ENCODE data around the gene TMEM35B. TPM values are rescaled to one million over a fixed set of nuclear protein-coding genes. Genes with fewer than 3 reads are reported as not detected.

Gene TMEM35B
- 10 to 100 TPM; 14.3 to 20.3 TPM for total RNA-seq

DNA sequence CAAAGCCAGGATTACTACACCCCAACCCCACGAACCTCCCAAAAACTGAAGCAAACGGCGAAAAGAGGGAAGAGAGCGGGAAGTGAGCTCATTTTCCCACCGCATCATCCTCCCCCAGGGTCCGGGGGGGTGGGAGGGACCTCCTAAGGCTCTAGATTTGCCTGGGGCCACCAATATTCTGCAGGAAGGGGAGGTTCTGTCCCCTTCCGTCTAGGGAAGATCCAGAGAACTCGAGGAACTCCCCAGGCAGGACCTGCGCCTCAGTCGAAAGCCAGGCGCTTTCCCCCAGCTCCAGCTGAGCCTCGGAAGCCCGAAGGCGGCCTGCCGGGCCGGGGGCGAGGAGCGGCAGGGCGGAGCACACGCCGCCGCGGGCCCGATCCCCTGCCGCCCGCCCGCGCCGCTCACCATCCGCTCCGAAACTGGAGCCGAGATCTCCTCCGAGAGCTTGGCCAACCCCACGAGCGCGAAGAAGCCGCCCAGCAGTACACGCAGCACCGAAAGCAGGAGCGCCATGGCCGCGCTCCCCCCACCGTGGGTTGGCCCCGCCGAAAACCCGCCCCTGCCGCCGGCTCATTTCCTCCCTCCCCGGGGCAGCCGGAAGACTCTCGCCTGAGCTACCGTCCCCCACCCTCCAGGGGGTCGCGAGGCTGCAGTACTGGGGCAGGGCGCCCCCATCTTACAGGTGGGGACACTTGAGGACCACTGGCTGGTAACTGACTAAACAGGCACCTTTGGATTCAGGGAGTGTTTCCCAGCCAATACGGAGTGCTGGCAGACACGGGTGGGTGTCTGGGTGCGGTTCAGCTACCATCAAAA, at the start of gene TMEM35B:
Gene TMEM35B, minus strand, starts transcription at position 555 of the 816 bp plus-strand sequence. Its CDS starts 42 bp downstream, at position 513.
- peaks cover 20 to 31% of the 10 kb centered on the region in 2 donors for H3K4me1 Mint-ChIP-seq (ENCODE audit: low read depth in 2 of 2)
- H3K27ac Mint-ChIP-seq: peak within 1 kb of the TSS; percentile 88 to 96
- no peaks in the 10 kb centered on the region for H3K9me3 Mint-ChIP-seq
- no peaks in the 10 kb centered on the region for H3K27me3 Mint-ChIP-seq
- DNase-seq (ENCODE audit: low spot score) (peak; percentile 89), ATAC-seq (peak; percentile 96)
- no peaks in the 10 kb centered on the region for H3K36me3 Mint-ChIP-seq
- H3K4me3 Mint-ChIP-seq: peak within 1 kb of the TSS; percentile 96

DNA sequence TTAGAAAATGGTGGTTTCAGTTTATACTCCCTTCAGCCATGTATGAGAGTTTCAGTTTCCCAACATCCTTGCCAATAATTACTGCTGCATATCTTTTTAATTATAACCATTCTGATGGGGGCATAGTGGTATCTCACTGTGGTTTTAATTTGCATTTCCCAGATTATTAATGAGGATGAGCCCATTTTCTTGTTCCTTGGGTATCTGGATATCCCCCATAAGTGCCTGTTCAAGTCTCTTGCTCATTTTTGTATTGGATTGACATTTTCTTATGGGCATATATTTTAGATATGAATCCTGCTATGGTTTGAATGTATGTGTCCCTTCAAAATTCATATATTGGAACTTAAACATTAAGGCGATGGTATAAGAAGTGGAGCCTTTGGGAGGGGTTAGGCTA, 48.2 kb upstream of the TMEM35B start:
- ATAC-seq: no peak
- Mint-ChIP-seq H3K27me3 (no peaks in the 10 kb centered on the region), H3K27ac (no peak overlapping the region), H3K4me3 (no peak overlapping the region), H3K36me3 (peaks cover 9% of the 10 kb centered on the region), H3K4me1 (ENCODE audit: low read depth in 2 of 2) (peaks cover 9 to 14% of the 10 kb centered on the region in 2 donors), H3K9me3 (no peaks in the 10 kb centered on the region)
- DNase-seq (ENCODE audit: low spot score): no peak

DNA sequence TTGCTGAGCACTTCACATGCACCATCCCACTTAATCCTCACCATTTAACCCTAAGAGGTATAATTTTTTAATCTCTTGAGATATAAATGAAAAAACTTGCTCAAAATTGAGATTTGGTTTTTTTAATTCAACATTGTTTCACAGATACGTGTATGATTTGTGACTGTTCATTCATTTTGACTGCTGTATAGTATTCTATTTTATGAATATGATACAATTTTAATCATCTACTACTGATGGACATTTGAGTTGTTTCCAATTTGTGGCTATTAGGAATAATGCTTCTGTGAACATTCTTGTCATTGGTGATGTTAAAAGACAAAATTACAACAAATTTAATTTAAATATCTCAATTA, 47.2 kb upstream of the TMEM35B start:
- no peaks in the 10 kb centered on the region for H3K9me3 Mint-ChIP-seq
- ATAC-seq (no peak), DNase-seq (ENCODE audit: low spot score) (no peak)
- H3K27ac Mint-ChIP-seq: no peak overlapping the region
- H3K4me1 Mint-ChIP-seq (ENCODE audit: low read depth in 2 of 2): peaks cover 12 to 18% of the 10 kb centered on the region in 2 donors
- H3K4me3 Mint-ChIP-seq: peak overlapping the region; percentile 95
- no peaks in the 10 kb centered on the region for H3K27me3 Mint-ChIP-seq
- peaks cover 12% of the 10 kb centered on the region for H3K36me3 Mint-ChIP-seq

DNA sequence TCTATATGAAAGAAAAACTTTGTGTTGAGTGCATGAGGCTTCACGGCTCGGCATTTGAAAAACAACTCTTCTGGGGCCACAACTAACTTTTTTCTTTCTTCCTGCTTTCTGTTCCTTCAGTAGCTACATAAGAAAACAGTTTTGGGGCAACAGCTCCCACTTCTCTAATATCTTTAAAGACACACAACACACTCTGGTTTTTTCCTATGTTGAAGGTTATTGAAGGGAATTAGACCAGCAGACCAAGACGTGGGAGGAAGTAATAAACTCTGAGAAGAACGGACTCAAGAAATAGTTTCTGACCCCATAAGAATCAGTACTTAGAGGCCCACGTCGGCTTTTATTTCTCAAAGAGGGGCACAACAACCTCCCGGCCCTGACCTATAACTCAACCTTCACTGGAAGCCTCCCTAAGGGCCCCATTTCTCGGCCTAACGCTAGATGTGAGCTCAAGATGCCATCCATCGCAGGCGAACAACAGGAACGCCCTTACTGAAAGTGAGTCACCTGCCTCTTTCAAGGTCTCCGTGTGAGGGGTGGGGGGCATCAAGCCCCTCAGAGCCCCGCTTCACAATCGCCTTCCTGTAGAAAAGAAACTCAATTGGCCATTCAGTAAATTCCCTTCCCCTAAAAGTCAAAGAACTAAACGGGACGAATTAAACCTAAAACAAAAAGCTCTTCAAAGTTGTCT, 45.8 kb upstream of the TMEM35B start:
- DNase-seq (ENCODE audit: low spot score) (no peak), ATAC-seq (peak; percentile 8 to 48)
- peak overlapping the region; percentile 95 for H3K4me3 Mint-ChIP-seq
- H3K4me1 Mint-ChIP-seq (ENCODE audit: low read depth in 2 of 2): peaks cover 21 to 28% of the 10 kb centered on the region in 2 donors
- peaks cover 22% of the 10 kb centered on the region for H3K36me3 Mint-ChIP-seq
- no peaks in the 10 kb centered on the region for H3K9me3 Mint-ChIP-seq
- peak overlapping the region; percentile 86 to 87 for H3K27ac Mint-ChIP-seq
- H3K27me3 Mint-ChIP-seq: no peaks in the 10 kb centered on the region

DNA sequence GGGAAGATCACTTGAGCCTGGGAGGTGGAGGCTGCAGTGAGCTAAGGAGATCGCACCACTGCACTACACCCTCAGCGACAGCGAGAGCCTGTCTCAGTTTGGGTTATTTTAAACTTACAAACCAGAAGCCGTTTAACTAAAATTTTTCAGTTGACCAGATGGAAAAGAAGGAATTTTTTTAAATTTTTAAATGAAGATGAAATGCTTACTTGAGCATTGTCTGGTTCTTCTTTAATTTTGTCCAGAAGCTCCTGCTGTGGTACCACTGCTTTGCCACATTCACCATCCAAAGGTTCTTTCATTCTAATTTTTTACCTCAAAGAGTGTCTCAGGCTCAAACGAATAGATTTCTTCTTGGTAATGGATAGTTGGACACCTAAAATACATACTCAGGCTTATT, 45.2 kb upstream of the TMEM35B start:
- Mint-ChIP-seq H3K27me3 (no peaks in the 10 kb centered on the region), H3K4me1 (ENCODE audit: low read depth in 2 of 2) (peaks cover 25 to 28% of the 10 kb centered on the region in 2 donors), H3K27ac (peak overlapping the region; percentile 86 to 87), H3K4me3 (peak overlapping the region; percentile 95), H3K36me3 (peaks cover 22% of the 10 kb centered on the region), H3K9me3 (no peaks in the 10 kb centered on the region)
- DNase-seq (ENCODE audit: low spot score) (no peak), ATAC-seq (no peak)

DNA sequence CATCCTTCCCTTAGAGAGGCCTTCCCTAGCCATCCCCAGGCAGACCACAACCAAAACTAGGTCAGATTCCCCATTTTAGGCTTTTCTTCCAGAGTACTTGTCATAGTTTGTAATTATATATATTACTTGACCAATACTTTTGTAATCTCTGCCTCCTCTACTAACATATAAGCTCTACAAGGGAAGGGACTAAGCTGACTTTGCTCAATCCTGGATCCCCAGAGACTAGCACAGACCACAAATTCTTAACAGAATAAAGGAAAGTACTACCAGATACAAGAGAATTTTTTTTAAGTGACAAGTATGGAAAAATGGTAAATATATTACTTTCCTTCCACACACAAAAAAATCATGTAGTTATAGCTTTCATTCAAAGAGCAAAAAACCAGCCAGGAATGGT, 44.6 kb upstream of the TMEM35B start:
- Mint-ChIP-seq H3K4me1 (ENCODE audit: low read depth in 2 of 2) (peaks cover 25 to 28% of the 10 kb centered on the region in 2 donors), H3K36me3 (peaks cover 22% of the 10 kb centered on the region), H3K27me3 (no peaks in the 10 kb centered on the region), H3K4me3 (peak overlapping the region; percentile 95), H3K27ac (peak overlapping the region; percentile 86 to 87), H3K9me3 (no peaks in the 10 kb centered on the region)
- ATAC-seq (no peak), DNase-seq (ENCODE audit: low spot score) (no peak)

DNA sequence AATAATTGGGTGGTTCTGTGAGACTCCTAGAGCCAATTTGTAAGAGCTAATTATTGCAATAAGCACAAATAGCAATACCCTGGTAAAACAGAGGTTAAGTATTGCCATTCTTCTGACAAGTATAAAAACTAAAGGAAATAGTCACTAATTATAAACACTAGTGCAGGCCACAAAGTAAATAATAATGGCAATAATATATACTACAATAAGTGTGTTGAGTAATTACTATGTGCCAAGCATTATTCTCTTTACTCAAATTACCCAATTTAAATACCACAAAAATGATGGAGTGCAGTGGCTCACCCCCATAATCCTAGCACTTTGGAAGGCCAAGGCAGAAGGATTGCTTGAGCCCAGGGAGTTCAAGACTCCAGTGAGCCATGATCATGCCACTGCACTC, 31.3 kb upstream of the TMEM35B start:
- DNase-seq (ENCODE audit: low spot score) (no peak), ATAC-seq (no peak)
- Mint-ChIP-seq H3K4me1 (ENCODE audit: low read depth in 2 of 2) (no peaks in the 10 kb centered on the region), H3K4me3 (no peak overlapping the region), H3K27me3 (no peaks in the 10 kb centered on the region), H3K36me3 (peaks cover 4% of the 10 kb centered on the region), H3K9me3 (no peaks in the 10 kb centered on the region), H3K27ac (no peak overlapping the region)

DNA sequence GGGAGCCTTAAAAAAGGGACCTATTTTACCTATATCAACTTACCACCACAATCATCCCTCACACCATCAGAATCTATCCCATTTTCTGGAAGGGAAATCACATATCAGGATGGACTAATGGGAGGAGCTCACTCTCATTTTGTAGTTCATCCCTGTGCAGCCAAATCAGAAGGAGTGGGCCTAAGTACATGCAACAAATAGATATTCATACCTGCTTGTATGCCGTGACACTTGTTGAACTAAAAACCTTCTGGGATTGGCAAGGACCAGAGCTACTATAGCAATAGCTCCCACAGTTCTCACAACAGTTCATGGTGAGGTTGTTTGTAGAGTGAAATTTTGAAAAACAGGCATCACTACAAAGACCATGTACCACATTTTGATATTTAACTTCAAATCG, 29.3 kb upstream of the TMEM35B start:
- H3K36me3 Mint-ChIP-seq: peaks cover 17% of the 10 kb centered on the region

DNA sequence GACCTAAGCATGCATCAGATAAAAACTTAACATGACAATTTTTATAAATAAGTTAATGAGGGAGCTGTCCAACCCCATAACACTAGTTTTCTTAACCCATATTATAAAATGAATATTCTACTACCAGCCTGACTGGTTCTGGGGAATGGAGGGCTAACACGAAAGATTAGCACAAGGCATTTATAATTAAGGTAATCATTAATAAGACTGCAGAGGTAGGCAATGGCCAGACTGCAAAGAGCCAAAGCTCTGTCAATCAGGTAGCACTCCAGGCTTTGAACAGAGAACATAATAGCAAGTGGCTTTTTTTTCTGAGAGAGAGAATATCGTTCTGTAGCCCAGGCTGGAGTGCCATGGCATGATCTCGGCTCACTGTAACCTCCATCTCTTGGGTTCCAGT, 20.6 kb upstream of the TMEM35B start:
- H3K27ac Mint-ChIP-seq: no peak overlapping the region

More for the DNA sequence above, 29.3 kb upstream of the TMEM35B start:
- DNase-seq (ENCODE audit: low spot score) (no peak), ATAC-seq (no peak)
- Mint-ChIP-seq H3K27ac (no peak overlapping the region), H3K27me3 (no peaks in the 10 kb centered on the region), H3K4me3 (no peak overlapping the region), H3K9me3 (no peaks in the 10 kb centered on the region), H3K4me1 (ENCODE audit: low read depth in 2 of 2) (no peaks in the 10 kb centered on the region)

DNA sequence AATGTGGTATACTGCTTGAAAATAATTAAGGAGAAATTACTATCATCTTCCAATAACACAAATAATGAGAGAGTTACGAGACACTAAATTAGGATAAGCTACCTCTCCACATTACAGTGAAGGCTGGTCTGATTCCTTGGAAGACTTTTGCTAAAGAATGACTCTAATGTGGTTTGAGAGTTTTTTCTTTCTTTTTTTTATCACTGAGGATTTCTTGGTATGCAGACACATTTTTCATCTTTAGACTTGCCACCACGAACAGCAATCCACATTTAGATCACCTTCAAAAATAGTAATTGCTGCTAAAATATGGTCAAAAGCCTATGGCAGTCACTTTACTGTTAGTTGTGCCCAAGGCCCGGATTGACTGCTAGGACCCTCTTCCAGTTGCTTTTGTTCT, 16.6 kb upstream of the TMEM35B start:
- Mint-ChIP-seq H3K27ac (no peak overlapping the region), H3K9me3 (no peaks in the 10 kb centered on the region), H3K4me1 (ENCODE audit: low read depth in 2 of 2) (no peaks in the 10 kb centered on the region), H3K27me3 (no peaks in the 10 kb centered on the region), H3K4me3 (no peak overlapping the region), H3K36me3 (peaks cover 12% of the 10 kb centered on the region)
- DNase-seq (ENCODE audit: low spot score): no peak
- ATAC-seq: no peak

More for the DNA sequence above, 20.6 kb upstream of the TMEM35B start:
- ATAC-seq (no peak), DNase-seq (ENCODE audit: low spot score) (no peak)
- Mint-ChIP-seq H3K4me3 (no peak overlapping the region), H3K9me3 (no peaks in the 10 kb centered on the region), H3K4me1 (ENCODE audit: low read depth in 2 of 2) (no peaks in the 10 kb centered on the region), H3K27me3 (no peaks in the 10 kb centered on the region), H3K36me3 (peaks cover 12% of the 10 kb centered on the region)

DNA sequence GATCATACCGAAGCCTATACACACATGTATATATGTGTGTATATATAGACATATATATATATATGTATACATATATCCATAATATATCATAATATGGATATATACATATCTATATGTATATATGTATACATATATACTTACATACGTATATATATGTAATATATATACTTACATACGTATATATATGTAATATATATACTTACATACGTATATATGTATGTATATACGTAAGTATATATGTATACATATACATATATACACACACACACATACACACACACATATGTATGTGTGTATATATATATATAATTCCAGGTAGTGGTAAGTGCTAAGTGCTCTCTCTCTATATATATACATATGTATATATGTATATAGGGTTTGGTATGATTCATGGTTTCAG, 9.7 kb upstream of the TMEM35B start:
- Mint-ChIP-seq H3K27me3 (no peaks in the 10 kb centered on the region), H3K36me3 (peaks cover 6% of the 10 kb centered on the region), H3K27ac (no peak overlapping the region), H3K4me1 (ENCODE audit: low read depth in 2 of 2) (no peaks in the 10 kb centered on the region), H3K4me3 (no peak overlapping the region), H3K9me3 (no peaks in the 10 kb centered on the region)
- ATAC-seq (no peak), DNase-seq (ENCODE audit: low spot score) (no peak)

DNA sequence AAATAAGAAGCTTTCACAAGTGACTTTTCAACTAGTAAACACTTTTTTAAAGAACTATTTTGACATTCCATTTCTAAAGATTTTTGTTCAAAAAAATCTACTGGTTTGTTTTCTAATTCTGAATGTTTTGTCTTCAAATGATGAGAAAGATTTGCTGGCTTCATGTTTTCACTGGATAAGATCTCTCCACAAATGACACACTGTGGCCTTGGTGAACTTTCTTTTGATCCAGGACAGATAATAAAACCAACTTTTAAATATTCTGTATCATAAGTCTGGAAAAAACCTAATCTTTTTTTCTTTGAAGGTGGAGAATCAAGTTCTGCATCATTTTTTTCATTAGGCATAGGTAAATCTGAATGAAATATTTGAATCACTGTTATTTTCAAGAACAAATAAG, 3.4 kb upstream of the TMEM35B start:
- ATAC-seq (no peak), DNase-seq (ENCODE audit: low spot score) (no peak)
- no peak overlapping the region for H3K4me3 Mint-ChIP-seq
- H3K27me3 Mint-ChIP-seq: no peaks in the 10 kb centered on the region
- H3K9me3 Mint-ChIP-seq: no peaks in the 10 kb centered on the region
- no peaks in the 10 kb centered on the region for H3K36me3 Mint-ChIP-seq
- H3K4me1 Mint-ChIP-seq (ENCODE audit: low read depth in 2 of 2): peaks cover 9 to 15% of the 10 kb centered on the region in 2 donors
- H3K27ac Mint-ChIP-seq: no peak overlapping the region

DNA sequence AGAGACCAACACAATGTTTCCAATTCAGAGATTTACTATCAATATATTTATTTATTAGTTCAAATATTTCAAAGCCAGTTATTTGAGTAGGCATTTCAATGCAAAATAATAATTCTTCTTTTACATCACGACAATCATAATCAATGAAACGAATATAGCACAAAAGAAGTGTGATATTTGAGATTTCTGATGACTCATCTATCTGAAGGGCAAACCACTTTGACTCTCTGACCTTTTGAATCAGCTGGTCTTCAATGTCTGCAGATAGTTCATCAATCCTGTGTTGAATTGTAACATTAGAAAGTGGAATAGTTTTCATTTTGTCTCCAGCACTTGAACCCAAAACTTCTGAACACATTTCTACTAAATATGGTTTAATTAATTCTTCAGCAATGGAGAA, 3.0 kb upstream of the TMEM35B start:
- H3K9me3 Mint-ChIP-seq: no peaks in the 10 kb centered on the region
- ATAC-seq (no peak), DNase-seq (ENCODE audit: low spot score) (no peak)
- H3K27me3 Mint-ChIP-seq: no peaks in the 10 kb centered on the region
- peaks cover 11 to 16% of the 10 kb centered on the region in 2 donors for H3K4me1 Mint-ChIP-seq (ENCODE audit: low read depth in 2 of 2)
- no peak overlapping the region for H3K4me3 Mint-ChIP-seq
- no peak overlapping the region for H3K27ac Mint-ChIP-seq
- no peaks in the 10 kb centered on the region for H3K36me3 Mint-ChIP-seq

DNA sequence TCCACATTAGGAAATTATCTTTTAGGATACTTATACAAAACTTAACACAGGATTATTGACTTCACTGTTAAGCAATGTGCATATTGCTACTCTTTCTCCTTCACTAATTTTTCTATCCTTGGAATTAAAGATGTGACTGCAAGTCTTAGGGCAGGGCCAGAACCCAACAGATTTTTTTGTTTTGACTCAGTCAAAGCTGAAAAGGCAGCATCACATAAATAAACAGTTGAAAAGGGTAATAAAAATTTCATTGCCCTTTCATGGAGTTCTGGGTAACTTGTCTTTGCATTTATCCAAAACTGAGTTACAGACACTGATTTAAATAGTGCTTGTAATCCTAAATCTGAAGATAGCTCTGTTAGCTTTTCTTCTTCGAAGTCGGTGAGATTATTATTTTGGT, 1.9 kb upstream of the TMEM35B start:
- no peak for ATAC-seq
- Mint-ChIP-seq H3K9me3 (no peaks in the 10 kb centered on the region), H3K4me1 (ENCODE audit: low read depth in 2 of 2) (peaks cover 11 to 23% of the 10 kb centered on the region in 2 donors), H3K27me3 (no peaks in the 10 kb centered on the region), H3K4me3 (no peak overlapping the region), H3K36me3 (no peaks in the 10 kb centered on the region), H3K27ac (no peak overlapping the region)
- no peak for DNase-seq (ENCODE audit: low spot score)

Data from natural killer cell treated with Interleukin-12 subunit alpha and Interleukin-12 subunit beta and Interleukin-15 and Interleukin-18, amount 100 ng/mL, for 72 hours (primary cell).